ENCODE measurements around the gene FAM217B. TPM values are rescaled to one million over a fixed set of nuclear protein-coding genes. Genes with fewer than 3 reads are reported as not detected.

Gene FAM217B
- total RNA-seq, 1 donor = 5.8 TPM

- no peaks in the 10 kb centered on the region for H3K4me1 ChIP-seq (ENCODE audit: insufficient read depth, low read length)
- H2AFZ ChIP-seq (ENCODE audit: low read length) = no peak overlapping the region
- no peaks in the 10 kb centered on the region for H3K36me3 ChIP-seq (ENCODE audit: insufficient read depth, low read length)
- H3K9me3 ChIP-seq (ENCODE audit: low read depth, low read length) = no peaks in the 10 kb centered on the region
- no peak overlapping the region for H3K4me2 ChIP-seq (ENCODE audit: insufficient read depth, low read length)
- no peak overlapping the region for H3K27ac ChIP-seq (ENCODE audit: low read depth, low read length)
- TF ChIP-seq CTCF (IDR thresholded peaks at IDR 0.05; ENCODE audit: extremely low read depth, low read depth, low read length) = no peak
- H4K20me1 ChIP-seq (ENCODE audit: insufficient read depth, low read length) = no peaks in the 10 kb centered on the region
- H3K27me3 ChIP-seq (ENCODE audit: insufficient read depth, low read length) = no peaks in the 10 kb centered on the region
- H3K79me2 ChIP-seq (ENCODE audit: insufficient read depth, low read length) = no peaks in the 10 kb centered on the region
- no peak overlapping the region for H3K4me3 ChIP-seq (ENCODE audit: insufficient read depth, low read length)
- no peak for DNase-seq (ENCODE audit: insufficient read length, low spot score, missing footprints)
Observed at GRCh38 chr20:59903621-59904020, 36.6 kb upstream of the FAM217B start.

- H3K27ac ChIP-seq (ENCODE audit: low read depth, low read length) = no peak overlapping the region
- H4K20me1 ChIP-seq (ENCODE audit: insufficient read depth, low read length) = no peaks in the 10 kb centered on the region
- no peak for DNase-seq (ENCODE audit: insufficient read length, low spot score, missing footprints)
- H3K36me3 ChIP-seq (ENCODE audit: insufficient read depth, low read length) = no peaks in the 10 kb centered on the region
- H3K27me3 ChIP-seq (ENCODE audit: insufficient read depth, low read length) = no peaks in the 10 kb centered on the region
- no peaks in the 10 kb centered on the region for H3K79me2 ChIP-seq (ENCODE audit: insufficient read depth, low read length)
- H3K4me1 ChIP-seq (ENCODE audit: insufficient read depth, low read length) = no peaks in the 10 kb centered on the region
- H3K4me3 ChIP-seq (ENCODE audit: insufficient read depth, low read length) = no peak overlapping the region
- H3K4me2 ChIP-seq (ENCODE audit: insufficient read depth, low read length) = no peak overlapping the region
- H2AFZ ChIP-seq (ENCODE audit: low read length) = no peak overlapping the region
- TF ChIP-seq CTCF (IDR thresholded peaks at IDR 0.05; ENCODE audit: extremely low read depth, low read depth, low read length) = no peak
- no peaks in the 10 kb centered on the region for H3K9me3 ChIP-seq (ENCODE audit: low read depth, low read length)
Observed at GRCh38 chr20:59908855-59909254, 31.3 kb upstream of the FAM217B start.

GRCh38 chr20:59911041-59911440 is 29.1 kb upstream of the FAM217B start:
- H3K4me2 ChIP-seq (ENCODE audit: insufficient read depth, low read length) = no peak overlapping the region
- no peaks in the 10 kb centered on the region for H3K36me3 ChIP-seq (ENCODE audit: insufficient read depth, low read length)
- no peaks in the 10 kb centered on the region for H3K27me3 ChIP-seq (ENCODE audit: insufficient read depth, low read length)
- H3K4me3 ChIP-seq (ENCODE audit: insufficient read depth, low read length) = no peak overlapping the region
- no peak for DNase-seq (ENCODE audit: insufficient read length, low spot score, missing footprints)
- H3K9me3 ChIP-seq (ENCODE audit: low read depth, low read length) = no peaks in the 10 kb centered on the region
- no peak overlapping the region for H2AFZ ChIP-seq (ENCODE audit: low read length)
- no peaks in the 10 kb centered on the region for H3K4me1 ChIP-seq (ENCODE audit: insufficient read depth, low read length)
- H4K20me1 ChIP-seq (ENCODE audit: insufficient read depth, low read length) = no peaks in the 10 kb centered on the region
- H3K79me2 ChIP-seq (ENCODE audit: insufficient read depth, low read length) = no peaks in the 10 kb centered on the region
- no peak overlapping the region for H3K27ac ChIP-seq (ENCODE audit: low read depth, low read length)
- TF ChIP-seq CTCF (IDR thresholded peaks at IDR 0.05; ENCODE audit: extremely low read depth, low read depth, low read length) = no peak

GRCh38 chr20:59912609-59913008 is 27.6 kb upstream of the FAM217B start:
- Histone ChIP-seq H3K4me3 (ENCODE audit: insufficient read depth, low read length) (no peak overlapping the region), H3K4me1 (ENCODE audit: insufficient read depth, low read length) (no peaks in the 10 kb centered on the region), H3K79me2 (ENCODE audit: insufficient read depth, low read length) (no peaks in the 10 kb centered on the region), H3K27me3 (ENCODE audit: insufficient read depth, low read length) (no peaks in the 10 kb centered on the region), H3K9me3 (ENCODE audit: low read depth, low read length) (no peaks in the 10 kb centered on the region), H4K20me1 (ENCODE audit: insufficient read depth, low read length) (no peaks in the 10 kb centered on the region), H3K4me2 (ENCODE audit: insufficient read depth, low read length) (no peak overlapping the region), H3K36me3 (ENCODE audit: insufficient read depth, low read length) (no peaks in the 10 kb centered on the region), H3K27ac (ENCODE audit: low read depth, low read length) (no peak overlapping the region), H2AFZ (ENCODE audit: low read length) (no peak overlapping the region)
- TF ChIP-seq CTCF (IDR thresholded peaks at IDR 0.05; ENCODE audit: extremely low read depth, low read depth, low read length) = no peak
- no peak for DNase-seq (ENCODE audit: insufficient read length, low spot score, missing footprints)

All from osteoblast (primary cell).